ENCODE results near the gene ARRB1. TPM values are rescaled to one million over a fixed set of nuclear protein-coding genes. Genes with fewer than 3 reads are reported as not detected.
"Not testable (repeated sequence)": the region's sequence is repeated elsewhere in the genome, so short reads cannot be mapped to it uniquely, and the experiment has no call there.

Gene ARRB1
- total RNA-seq, 2 experiments from 2014 or later, result 61.8 to 64.8 TPM

- DNase-seq (no peak), ATAC-seq (ENCODE audit: low read depth) (no peak)
- H3K9me3 Mint-ChIP-seq, result peaks cover 3% of the 10 kb centered on the region
- H3K4me3 Mint-ChIP-seq, result no peak overlapping the region
- peaks cover 42% of the 10 kb centered on the region for H3K36me3 Mint-ChIP-seq
- POLR2A ChIA-PET, result interaction anchor here (1.3 kb wide), 1 partner anchor 18 kb away, joined by 5 read pairs; no protein-coding TSS in a partner anchor
- H3K27me3 Mint-ChIP-seq, result no peaks in the 10 kb centered on the region
- peaks cover 66% of the 10 kb centered on the region for H3K4me1 Mint-ChIP-seq
- H3K27ac Mint-ChIP-seq, result no peak overlapping the region
Measured at GRCh38 chr11:75333807-75334140, 17.7 kb downstream of the ARRB1 start.

- H3K36me3 Mint-ChIP-seq, result peaks cover 42% of the 10 kb centered on the region
- peaks cover 69% of the 10 kb centered on the region for H3K4me1 Mint-ChIP-seq
- peak overlapping the region; percentile 43 for H3K27ac Mint-ChIP-seq
- no peak for DNase-seq
- H3K4me3 Mint-ChIP-seq, result no peak overlapping the region
- ATAC-seq (ENCODE audit: low read depth), result no peak
- POLR2A ChIA-PET, result no interaction called here
- H3K27me3 Mint-ChIP-seq, result no peaks in the 10 kb centered on the region
- peaks cover 3% of the 10 kb centered on the region for H3K9me3 Mint-ChIP-seq
Measured at GRCh38 chr11:75333022-75333806, 18.2 kb downstream of the ARRB1 start.

- H3K36me3 Mint-ChIP-seq, result peaks cover 35% of the 10 kb centered on the region
- not testable (repeated sequence) for DNase-seq; ATAC-seq (ENCODE audit: low read depth); H3K9me3 Mint-ChIP-seq; H3K27me3 Mint-ChIP-seq; H3K4me3 Mint-ChIP-seq
- H3K27ac Mint-ChIP-seq, result peak overlapping the region; percentile 57
- H3K4me1 Mint-ChIP-seq, result peaks cover 59% of the 10 kb centered on the region
- POLR2A ChIA-PET, result interaction anchor here (0.9 to 3.9 kb wide), 2 partner anchors 20 to 54 kb away, joined by 3 to 34 read pairs; partner anchors contain the start of gene ARRB1
Measured at GRCh38 chr11:75331761-75332160, 19.7 kb downstream of the ARRB1 start.

- not testable (repeated sequence) for H3K4me3 Mint-ChIP-seq; DNase-seq; H3K27me3 Mint-ChIP-seq; H3K27ac Mint-ChIP-seq; H3K9me3 Mint-ChIP-seq; ATAC-seq (ENCODE audit: low read depth)
- Mint-ChIP-seq H3K4me1 (peaks cover 59% of the 10 kb centered on the region), H3K36me3 (peaks cover 30% of the 10 kb centered on the region)
- POLR2A ChIA-PET, result interaction anchor here (0.9 to 3.9 kb wide), 3 partner anchors 20 to 56 kb away, joined by 3 to 34 read pairs (median 11); partner anchors contain the start of gene ARRB1
Measured at GRCh38 chr11:75331304-75331703, 20.2 kb downstream of the ARRB1 start.

GRCh38 chr11:75330886-75331285 is 20.6 kb downstream of the ARRB1 start:
- not testable (repeated sequence) for H3K27ac Mint-ChIP-seq; ATAC-seq (ENCODE audit: low read depth); H3K9me3 Mint-ChIP-seq; H3K27me3 Mint-ChIP-seq; DNase-seq; H3K4me3 Mint-ChIP-seq
- POLR2A ChIA-PET, result interaction anchor here (0.9 to 3.9 kb wide), 5 partner anchors 10 to 56 kb away, joined by 3 to 34 read pairs (median 11); partner anchors contain the start of gene ARRB1
- Mint-ChIP-seq H3K36me3 (peaks cover 29% of the 10 kb centered on the region), H3K4me1 (peaks cover 59% of the 10 kb centered on the region)

GRCh38 chr11:75330291-75330690 is 21.2 kb downstream of the ARRB1 start:
- H3K4me3 Mint-ChIP-seq, result no peak overlapping the region
- ATAC-seq (ENCODE audit: low read depth), result no peak
- peak overlapping the region; percentile 89 for H3K27ac Mint-ChIP-seq
- no peaks in the 10 kb centered on the region for H3K27me3 Mint-ChIP-seq
- peaks cover 3% of the 10 kb centered on the region for H3K9me3 Mint-ChIP-seq
- peaks cover 29% of the 10 kb centered on the region for H3K36me3 Mint-ChIP-seq
- peaks cover 60% of the 10 kb centered on the region for H3K4me1 Mint-ChIP-seq
- DNase-seq, result no peak
- POLR2A ChIA-PET, result interaction anchor here (0.5 to 3.9 kb wide), 5 partner anchors 10 to 55 kb away, joined by 3 to 34 read pairs (median 11); partner anchors contain the start of gene ARRB1

GRCh38 chr11:75328426-75329277 is 22.8 kb downstream of the ARRB1 start:
- no peaks in the 10 kb centered on the region for H3K27me3 Mint-ChIP-seq
- peak overlapping the region; percentile 89 for H3K27ac Mint-ChIP-seq
- peaks cover 59% of the 10 kb centered on the region for H3K4me1 Mint-ChIP-seq
- peak overlapping the region; percentile 54 for H3K4me3 Mint-ChIP-seq
- peaks cover 3% of the 10 kb centered on the region for H3K9me3 Mint-ChIP-seq
- ATAC-seq (ENCODE audit: low read depth) (peak; percentile 93), DNase-seq (peak; percentile 66)
- POLR2A ChIA-PET, result interaction anchor here (0.6 to 3.9 kb wide), 10 partner anchors 11 to 341 kb away, joined by 3 to 34 read pairs (median 7); partner anchors contain the start of gene ARRB1
- H3K36me3 Mint-ChIP-seq, result peaks cover 26% of the 10 kb centered on the region

- ATAC-seq (ENCODE audit: low read depth) (peak; percentile 8), DNase-seq (no peak)
- Mint-ChIP-seq H3K4me1 (peaks cover 59% of the 10 kb centered on the region), H3K4me3 (peak overlapping the region; percentile 59), H3K9me3 (no peaks in the 10 kb centered on the region), H3K27ac (peak overlapping the region; percentile 81), H3K36me3 (peaks cover 11% of the 10 kb centered on the region), H3K27me3 (no peaks in the 10 kb centered on the region)
- POLR2A ChIA-PET, result interaction anchor here (0.7 to 1.1 kb wide), 3 partner anchors 12 to 57 kb away, joined by 3 to 4 read pairs (median 4); no protein-coding TSS in a partner anchor
Measured at GRCh38 chr11:75326439-75326810, 25.0 kb downstream of the ARRB1 start.

- no peak for DNase-seq
- no peaks in the 10 kb centered on the region for H3K27me3 Mint-ChIP-seq
- peak overlapping the region; percentile 81 for H3K27ac Mint-ChIP-seq
- H3K9me3 Mint-ChIP-seq, result no peaks in the 10 kb centered on the region
- POLR2A ChIA-PET, result interaction anchor here (0.7 to 1.1 kb wide), 3 partner anchors 11 to 32 kb away, joined by 3 to 4 read pairs (median 3); no protein-coding TSS in a partner anchor
- ATAC-seq (ENCODE audit: low read depth), result no peak
- peaks cover 6% of the 10 kb centered on the region for H3K36me3 Mint-ChIP-seq
- peak overlapping the region; percentile 59 for H3K4me3 Mint-ChIP-seq
- peaks cover 58% of the 10 kb centered on the region for H3K4me1 Mint-ChIP-seq
Measured at GRCh38 chr11:75325713-75326438, 25.6 kb downstream of the ARRB1 start.

- Mint-ChIP-seq H3K4me3 (no peak overlapping the region), H3K27ac (no peak overlapping the region), H3K36me3 (peaks cover 6% of the 10 kb centered on the region), H3K4me1 (peaks cover 51% of the 10 kb centered on the region), H3K9me3 (no peaks in the 10 kb centered on the region), H3K27me3 (no peaks in the 10 kb centered on the region)
- POLR2A ChIA-PET, result no interaction called here
- DNase-seq, result no peak
- no peak for ATAC-seq (ENCODE audit: low read depth)
Measured at GRCh38 chr11:75324740-75325139, 26.7 kb downstream of the ARRB1 start.

GRCh38 chr11:75324189-75324588 is 27.3 kb downstream of the ARRB1 start:
- POLR2A ChIA-PET, result no interaction called here
- Mint-ChIP-seq H3K9me3 (no peaks in the 10 kb centered on the region), H3K4me1 (peaks cover 46% of the 10 kb centered on the region), H3K36me3 (peaks cover 6% of the 10 kb centered on the region), H3K4me3 (no peak overlapping the region), H3K27me3 (no peaks in the 10 kb centered on the region), H3K27ac (peak overlapping the region; percentile 40)
- ATAC-seq (ENCODE audit: low read depth) (no peak), DNase-seq (no peak)

GRCh38 chr11:75323609-75324008 is 27.9 kb downstream of the ARRB1 start:
- ATAC-seq (ENCODE audit: low read depth) (no peak), DNase-seq (no peak)
- Mint-ChIP-seq H3K36me3 (peaks cover 6% of the 10 kb centered on the region), H3K4me3 (peak overlapping the region; percentile 5), H3K4me1 (peaks cover 40% of the 10 kb centered on the region), H3K27ac (peak overlapping the region; percentile 40), H3K9me3 (no peaks in the 10 kb centered on the region), H3K27me3 (no peaks in the 10 kb centered on the region)
- POLR2A ChIA-PET, result no interaction called here

- POLR2A ChIA-PET, result no interaction called here
- H3K27me3 Mint-ChIP-seq, result no peaks in the 10 kb centered on the region
- ATAC-seq (ENCODE audit: low read depth), result no peak
- H3K4me3 Mint-ChIP-seq, result no peak overlapping the region
- H3K27ac Mint-ChIP-seq, result peak overlapping the region; percentile 15
- peaks cover 24% of the 10 kb centered on the region for H3K4me1 Mint-ChIP-seq
- peaks cover 4% of the 10 kb centered on the region for H3K36me3 Mint-ChIP-seq
- no peaks in the 10 kb centered on the region for H3K9me3 Mint-ChIP-seq
- no peak for DNase-seq
Measured at GRCh38 chr11:75320643-75321042, 30.8 kb downstream of the ARRB1 start.
